Common myeloid progenitor, CD34-positive (primary cell): ENCODE data around the gene DOCK9.
A peak's percentile ranks its signal among the peaks of the same experiment; 100 is the strongest.

Experiments used
- CTCF ChIA-PET: fragments of 350-600 bp; sonication (Branson Sonifier 250); formaldehyde crosslinking; loops from one replicate; lab custom pipeline; 2021; ENCODE audit warnings: antibody characterized with exemption; lab: Charles Lee
- POLR2A ChIA-PET: fragments of 350-600 bp; sonication (Branson Sonifier 250); formaldehyde crosslinking; loops from one replicate; lab custom pipeline; 2021; ENCODE audit warnings: antibody characterized with exemption; lab: Charles Lee
- DNase-seq, 3 donors: peaks; one replicate each; pipeline versions ENCODE4 v3.0.0 to v3.0.0-alpha.2; 2013
- H3K27ac ChIP-seq, 2 experiments: 1 replicate in 1 of 2; 2 replicates in 1 of 2; pipeline ENCODE4 v1.7.0; 2013; ENCODE audit warnings: inconsistent platforms in 2 of 2, low read length in 2 of 2, mild to moderate bottlenecking in 2 of 2, low read depth in 1 of 2, moderate library complexity in 1 of 2; ENCODE audit not compliant: severe bottlenecking in 2 of 2, insufficient read depth in 1 of 2, poor library complexity in 1 of 2
- H3K27me3 ChIP-seq, 5 experiments: replicated peaks in 2 of 5; 1 replicate in 3 of 5; 2 replicates in 2 of 5; pipeline versions ENCODE4 v1.6.1 to v1.7.0; 2013; ENCODE audit warnings: low read length in 4 of 5, mild to moderate bottlenecking in 2 of 5, moderate library complexity in 2 of 5, inconsistent platforms in 1 of 5; ENCODE audit not compliant: insufficient read depth in 5 of 5, control insufficient read depth in 4 of 5
- H3K36me3 ChIP-seq, 4 experiments: 1 replicate in 2 of 4; 2 replicates in 2 of 4; pipeline versions ENCODE4 v1.6.1 to v1.7.0; 2013; ENCODE audit warnings: low read length in 3 of 4, control low read depth in 1 of 4, mild to moderate bottlenecking in 1 of 4; ENCODE audit not compliant: control insufficient read depth in 4 of 4, insufficient read depth in 4 of 4
- H3K4me1 ChIP-seq, 4 experiments: 1 replicate in 3 of 4; 2 replicates in 1 of 4; pipeline versions ENCODE4 v1.6.1 to v1.7.1; 2013; ENCODE audit warnings: low read length in 3 of 4, mild to moderate bottlenecking in 3 of 4, control low read depth in 1 of 4, inconsistent platforms in 1 of 4, moderate library complexity in 1 of 4; ENCODE audit not compliant: control insufficient read depth in 4 of 4, insufficient read depth in 4 of 4; ENCODE audit errors: control extremely low read depth in 1 of 4
- H3K4me3 ChIP-seq, 7 experiments: 1 replicate in 4 of 7; 2 replicates in 3 of 7; pipeline versions ENCODE4 v1.5.1 to v1.7.0; 2013; ENCODE audit warnings: mild to moderate bottlenecking in 7 of 7, low read length in 6 of 7, moderate library complexity in 6 of 7, inconsistent platforms in 2 of 7, low read depth in 2 of 7, control low read depth in 1 of 7; ENCODE audit not compliant: insufficient read depth in 4 of 7, control insufficient read depth in 1 of 7; ENCODE audit errors: extremely low read depth in 1 of 7
- H3K9me3 ChIP-seq, 5 experiments: 1 replicate in 4 of 5; 2 replicates in 1 of 5; pipeline versions ENCODE4 v1.6.1 to v1.7.1; 2013; ENCODE audit warnings: low read length in 4 of 5, mild to moderate bottlenecking in 2 of 5, inconsistent platforms in 1 of 5, low read depth in 1 of 5, moderate library complexity in 1 of 5; ENCODE audit not compliant: control insufficient read depth in 4 of 5, insufficient read depth in 2 of 5; ENCODE audit errors: control extremely low read depth in 1 of 5
- WGBS: methylation state at CpG from one replicate; pipeline ENCODE4 v1.1.5; 2013; ENCODE audit not compliant: insufficient coverage; 5-methylcytosine and 5-hydroxymethylcytosine counted together

The DOCK9 gene

GRCh38 chr13:98845742-98846141 is 132.1 kb downstream of the DOCK9 start:
- peak in 2 of 3 donors; percentile 31 to 55 for DNase-seq
- ChIA-PET POLR2A (no interaction called here), CTCF (interaction anchor here (5.3 kb wide), 1 partner anchor 189 kb away, joined by 32 read pairs; no protein-coding TSS in a partner anchor)
- H3K4me3 ChIP-seq: no peak overlapping the region
- no peak overlapping the region for H3K27ac ChIP-seq
- no peaks in the 10 kb centered on the region for H3K9me3 ChIP-seq
- peaks cover 0 to 12% (median 0%) of the 10 kb centered on the region in 5 experiments for H3K27me3 ChIP-seq
- H3K36me3 ChIP-seq: no peaks in the 10 kb centered on the region
- H3K4me1 ChIP-seq: peaks cover 0 to 3% (median 0%) of the 10 kb centered on the region in 4 experiments
- WGBS: 88% methylated on average over 5 of the region's 7 CpGs

GRCh38 chr13:98844021-98844420 is 133.8 kb downstream of the DOCK9 start:
- WGBS: 60% methylated on average over 1 of the region's 1 CpG
- H3K9me3 ChIP-seq: no peaks in the 10 kb centered on the region
- H3K36me3 ChIP-seq: no peaks in the 10 kb centered on the region
- peaks cover 0 to 12% (median 7%) of the 10 kb centered on the region in 5 experiments for H3K27me3 ChIP-seq
- CTCF ChIA-PET: interaction anchor here (0.9 to 5.3 kb wide), 6 partner anchors 9 to 191 kb away, joined by 3 to 32 read pairs (median 3); no protein-coding TSS in a partner anchor
- H3K27ac ChIP-seq: no peak overlapping the region
- peaks cover 0 to 3% (median 0%) of the 10 kb centered on the region in 4 experiments for H3K4me1 ChIP-seq
- no peak for DNase-seq
- POLR2A ChIA-PET: no interaction called here
- H3K4me3 ChIP-seq: no peak overlapping the region

GRCh38 chr13:98843482-98843877 is 134.4 kb downstream of the DOCK9 start:
- H3K9me3 ChIP-seq: no peaks in the 10 kb centered on the region
- 56% methylated on average over 2 of the region's 3 CpGs for WGBS
- H3K4me3 ChIP-seq: no peak overlapping the region
- DNase-seq: no peak
- CTCF ChIA-PET: interaction anchor here (0.9 to 5.3 kb wide), 10 partner anchors 10 to 191 kb away, joined by 3 to 32 read pairs (median 4); no protein-coding TSS in a partner anchor
- peaks cover 0 to 12% (median 11%) of the 10 kb centered on the region in 5 experiments for H3K27me3 ChIP-seq
- H3K4me1 ChIP-seq: peaks cover 0 to 3% (median 0%) of the 10 kb centered on the region in 4 experiments
- no peaks in the 10 kb centered on the region for H3K36me3 ChIP-seq
- H3K27ac ChIP-seq: no peak overlapping the region
- POLR2A ChIA-PET: no interaction called here

GRCh38 chr13:98842858-98843481 is 134.9 kb downstream of the DOCK9 start:
- DNase-seq: peak; percentile 78 to 87 (median 83)
- 35% methylated on average over 3 of the region's 5 CpGs for WGBS
- CTCF ChIA-PET: interaction anchor here (0.9 to 5.3 kb wide), 12 partner anchors 10 to 192 kb away, joined by 3 to 32 read pairs (median 4); no protein-coding TSS in a partner anchor
- H3K4me3 ChIP-seq: no peak overlapping the region
- H3K4me1 ChIP-seq: peaks cover 0 to 3% (median 0%) of the 10 kb centered on the region in 4 experiments
- H3K27me3 ChIP-seq: peaks cover 0 to 13% (median 11%) of the 10 kb centered on the region in 5 experiments
- H3K36me3 ChIP-seq: no peaks in the 10 kb centered on the region
- no peak overlapping the region for H3K27ac ChIP-seq
- POLR2A ChIA-PET: no interaction called here
- no peaks in the 10 kb centered on the region for H3K9me3 ChIP-seq

- H3K4me1 ChIP-seq: peaks cover 0 to 3% (median 0%) of the 10 kb centered on the region in 4 experiments
- 96% methylated on average over 2 of the region's 2 CpGs for WGBS
- no peaks in the 10 kb centered on the region for H3K9me3 ChIP-seq
- H3K27me3 ChIP-seq: peaks cover 0 to 18% (median 11%) of the 10 kb centered on the region in 5 experiments
- no peak overlapping the region for H3K27ac ChIP-seq
- H3K36me3 ChIP-seq: no peaks in the 10 kb centered on the region
- ChIA-PET CTCF (interaction anchor here (1.2 to 5.3 kb wide), 6 partner anchors 11 to 193 kb away, joined by 3 to 32 read pairs (median 6); no protein-coding TSS in a partner anchor), POLR2A (no interaction called here)
- H3K4me3 ChIP-seq: no peak overlapping the region
- no peak for DNase-seq
Observed at GRCh38 chr13:98842070-98842469, 135.8 kb downstream of the DOCK9 start.

GRCh38 chr13:98839856-98840769 is 137.8 kb downstream of the DOCK9 start:
- Histone ChIP-seq H3K4me1 (peaks cover 0 to 3% (median 0%) of the 10 kb centered on the region in 4 experiments), H3K27me3 (peaks cover 0 to 19% (median 11%) of the 10 kb centered on the region in 5 experiments), H3K27ac (no peak overlapping the region), H3K9me3 (no peaks in the 10 kb centered on the region), H3K36me3 (no peaks in the 10 kb centered on the region), H3K4me3 (no peak overlapping the region)
- POLR2A ChIA-PET: interaction anchor here (0.6 to 1.1 kb wide), 2 partner anchors 72 to 194 kb away, joined by 3 to 5 read pairs; no protein-coding TSS in a partner anchor
- CTCF ChIA-PET: interaction anchor here (0.7 to 2.5 kb wide), 14 partner anchors 9 to 426 kb away, joined by 3 to 17 read pairs (median 4); no protein-coding TSS in a partner anchor
- peak; percentile 34 to 59 (median 57) for DNase-seq
- 19% methylated on average over 10 of the region's 14 CpGs for WGBS
